HepG2 (cell line): ENCODE data around the gene SPIRE1. TPM values are rescaled to one million over a fixed set of nuclear protein-coding genes. Genes with fewer than 3 reads are reported as not detected.

ENCODE experiments used
- DMAP1 ChIP-seq: IDR thresholded peaks from 2 replicates; pipeline ENCODE4 v1.6.1; 2016
- HOXA3 ChIP-seq: sonication (generic); formaldehyde crosslinking; IDR thresholded peaks from 2 replicates; pipeline ENCODE4 v1.5.0; 2020; ENCODE audit warnings: missing genetic modification reagents
- POLR2AphosphoS5 ChIP-seq: IDR thresholded peaks from 2 replicates; pipeline ENCODE4 v1.6.1; 2012; ENCODE audit warnings: low read depth, low read length
- TOPORS ChIP-seq: sonication (generic); formaldehyde crosslinking; IDR thresholded peaks from 2 replicates; pipeline ENCODE4 v1.8.0; 2023; ENCODE audit warnings: mild to moderate bottlenecking, missing genetic modification reagents
- XRCC5 ChIP-seq: fragments of 200-400 bp; formaldehyde crosslinking; optimal IDR thresholded peaks from 2 replicates; pipeline ENCODE3; 2017; ENCODE audit warnings: mild to moderate bottlenecking, low read length
- ZFYVE20 ChIP-seq: sonication (generic); formaldehyde crosslinking; IDR thresholded peaks from 2 replicates; pipeline ENCODE4 v1.8.0; 2023; ENCODE audit warnings: low read depth, mild to moderate bottlenecking, moderate library complexity, missing genetic modification reagents, borderline replicate concordance
- ZNF3 ChIP-seq: IDR thresholded peaks from 2 replicates; pipeline ENCODE4 v1.7.0; 2017; ENCODE audit warnings: inconsistent platforms
- ZNF350 ChIP-seq: sonication (generic); formaldehyde crosslinking; IDR thresholded peaks from 2 replicates; pipeline ENCODE4 v1.4.0; 2020; ENCODE audit warnings: mild to moderate bottlenecking, low read depth, missing genetic modification reagents, borderline replicate concordance
- polyA plus RNA-seq, 8 experiments: library from polyadenylated mRNA; depleted of rRNA in 3 of 8; stranded (reverse) in 7 of 8; unstranded in 1 of 8; fragments of >200 nt; fragmentation: Illumina TruSeq in 4 of 8; extraction: Trizol in 4 of 8; gene quantifications; 2 replicates each; pipeline versions ENCODE4 v1.2.1 to v1.2.3, GENCODE V29; 2011 to 2016; ENCODE audit warnings: low read depth in 4 of 8, missing spikeins in 1 of 8, mixed read lengths in 1 of 8; ENCODE audit not compliant: insufficient read depth in 1 of 8
- total RNA-seq, 5 experiments: library from RNA; depleted of rRNA; stranded (reverse); fragments of >200 nt; fragmentation: Illumina TruSeq; extraction: Trizol; gene quantifications; 2 replicates each; pipeline ENCODE4 v1.2.3, GENCODE V29; 2016; ENCODE audit warnings: low read depth in 1 of 5
- TF ChIP-seq, protein P1 (sequence below): sonication (generic); formaldehyde crosslinking; IDR thresholded peaks from 2 replicates; pipeline ENCODE4; 2020; ENCODE audit warnings: missing genetic modification reagents, mild to moderate bottlenecking, borderline replicate concordance
- TF ChIP-seq, protein P2 (sequence below): sonication (generic); formaldehyde crosslinking; IDR thresholded peaks from 2 replicates; pipeline ENCODE4 v1.4.0; 2020; ENCODE audit warnings: mild to moderate bottlenecking, missing genetic modification reagents
- TF ChIP-seq, protein P3 (sequence below): sonication (generic); formaldehyde crosslinking; IDR thresholded peaks from 2 replicates; pipeline ENCODE4 v1.4.0; 2020; ENCODE audit warnings: missing genetic modification reagents
- TF ChIP-seq, protein P4 (sequence below): sonication (generic); formaldehyde crosslinking; conservative IDR thresholded peaks from 2 replicates; pipeline ENCODE4 v1.4.0; 2020; ENCODE audit warnings: missing genetic modification reagents
- TF ChIP-seq, protein P5 (sequence below): sonication (generic); formaldehyde crosslinking; IDR thresholded peaks from 2 replicates; pipeline ENCODE4 v1.4.0; 2020; ENCODE audit warnings: mild to moderate bottlenecking, low read depth, missing genetic modification reagents
- TF ChIP-seq, protein P6 (sequence below): sonication (generic); formaldehyde crosslinking; IDR thresholded peaks from 2 replicates; pipeline ENCODE4 v1.4.0; 2020; ENCODE audit warnings: missing genetic modification reagents

SPIRE1 gene
- total and polyA plus RNA-seq, 2 of the 13 experiments (the other 11 are each of a cell fraction or from before 2014, with no cell fraction given) = 9.9 to 21.3 TPM

DNA sequence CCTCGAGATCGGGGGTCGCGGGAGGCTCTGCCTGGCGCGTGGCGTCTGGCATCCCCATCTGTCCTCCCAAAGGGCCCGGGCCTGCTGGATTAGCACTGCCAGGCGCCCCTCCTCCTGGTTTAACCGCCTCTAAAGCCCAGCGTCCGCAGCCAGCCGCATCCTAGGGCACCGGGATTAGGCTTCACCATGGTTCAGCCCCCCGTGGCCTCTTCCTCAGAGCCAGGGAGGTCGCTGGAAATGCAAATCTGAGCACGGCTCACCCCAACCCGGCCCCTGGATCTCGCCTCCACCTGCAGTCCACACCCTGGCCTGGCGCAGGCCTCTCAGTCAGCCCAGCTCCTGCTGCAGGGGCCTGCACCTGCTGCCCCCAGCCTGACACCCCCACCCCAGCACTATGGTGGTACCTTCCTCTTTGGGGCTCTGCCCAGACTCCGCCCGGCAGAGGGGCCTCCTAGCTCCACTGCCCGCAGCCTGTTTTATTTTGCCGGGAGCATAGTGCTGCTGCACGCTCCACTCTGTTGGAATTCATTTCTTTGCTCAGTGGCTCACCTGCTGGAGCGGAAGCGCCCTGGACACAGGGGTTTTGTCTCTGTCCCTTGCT is 237.0 kb downstream of the SPIRE1 start (continued):
- 0 out of 2 replicates have a peak, but pooled peaks have one; percentile 42 for TF ChIP-seq HOXA3 (CRISPR knock-in tag)
- TF ChIP-seq, protein P1, sequence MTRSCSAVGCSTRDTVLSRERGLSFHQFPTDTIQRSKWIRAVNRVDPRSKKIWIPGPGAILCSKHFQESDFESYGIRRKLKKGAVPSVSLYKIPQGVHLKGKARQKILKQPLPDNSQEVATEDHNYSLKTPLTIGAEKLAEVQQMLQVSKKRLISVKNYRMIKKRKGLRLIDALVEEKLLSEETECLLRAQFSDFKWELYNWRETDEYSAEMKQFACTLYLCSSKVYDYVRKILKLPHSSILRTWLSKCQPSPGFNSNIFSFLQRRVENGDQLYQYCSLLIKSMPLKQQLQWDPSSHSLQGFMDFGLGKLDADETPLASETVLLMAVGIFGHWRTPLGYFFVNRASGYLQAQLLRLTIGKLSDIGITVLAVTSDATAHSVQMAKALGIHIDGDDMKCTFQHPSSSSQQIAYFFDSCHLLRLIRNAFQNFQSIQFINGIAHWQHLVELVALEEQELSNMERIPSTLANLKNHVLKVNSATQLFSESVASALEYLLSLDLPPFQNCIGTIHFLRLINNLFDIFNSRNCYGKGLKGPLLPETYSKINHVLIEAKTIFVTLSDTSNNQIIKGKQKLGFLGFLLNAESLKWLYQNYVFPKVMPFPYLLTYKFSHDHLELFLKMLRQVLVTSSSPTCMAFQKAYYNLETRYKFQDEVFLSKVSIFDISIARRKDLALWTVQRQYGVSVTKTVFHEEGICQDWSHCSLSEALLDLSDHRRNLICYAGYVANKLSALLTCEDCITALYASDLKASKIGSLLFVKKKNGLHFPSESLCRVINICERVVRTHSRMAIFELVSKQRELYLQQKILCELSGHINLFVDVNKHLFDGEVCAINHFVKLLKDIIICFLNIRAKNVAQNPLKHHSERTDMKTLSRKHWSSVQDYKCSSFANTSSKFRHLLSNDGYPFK (CRISPR knock-in tag) = peak; percentile 60; the same call in 1 of the 2 replicates
- no peak for TF ChIP-seq ZNF3 (CRISPR knock-in tag)
- TF ChIP-seq, protein P2, sequence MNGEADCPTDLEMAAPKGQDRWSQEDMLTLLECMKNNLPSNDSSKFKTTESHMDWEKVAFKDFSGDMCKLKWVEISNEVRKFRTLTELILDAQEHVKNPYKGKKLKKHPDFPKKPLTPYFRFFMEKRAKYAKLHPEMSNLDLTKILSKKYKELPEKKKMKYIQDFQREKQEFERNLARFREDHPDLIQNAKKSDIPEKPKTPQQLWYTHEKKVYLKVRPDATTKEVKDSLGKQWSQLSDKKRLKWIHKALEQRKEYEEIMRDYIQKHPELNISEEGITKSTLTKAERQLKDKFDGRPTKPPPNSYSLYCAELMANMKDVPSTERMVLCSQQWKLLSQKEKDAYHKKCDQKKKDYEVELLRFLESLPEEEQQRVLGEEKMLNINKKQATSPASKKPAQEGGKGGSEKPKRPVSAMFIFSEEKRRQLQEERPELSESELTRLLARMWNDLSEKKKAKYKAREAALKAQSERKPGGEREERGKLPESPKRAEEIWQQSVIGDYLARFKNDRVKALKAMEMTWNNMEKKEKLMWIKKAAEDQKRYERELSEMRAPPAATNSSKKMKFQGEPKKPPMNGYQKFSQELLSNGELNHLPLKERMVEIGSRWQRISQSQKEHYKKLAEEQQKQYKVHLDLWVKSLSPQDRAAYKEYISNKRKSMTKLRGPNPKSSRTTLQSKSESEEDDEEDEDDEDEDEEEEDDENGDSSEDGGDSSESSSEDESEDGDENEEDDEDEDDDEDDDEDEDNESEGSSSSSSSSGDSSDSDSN (CRISPR knock-in tag) = peak; percentile 81
- no peak for TF ChIP-seq TOPORS (CRISPR knock-in tag)
- TF ChIP-seq, protein P3, sequence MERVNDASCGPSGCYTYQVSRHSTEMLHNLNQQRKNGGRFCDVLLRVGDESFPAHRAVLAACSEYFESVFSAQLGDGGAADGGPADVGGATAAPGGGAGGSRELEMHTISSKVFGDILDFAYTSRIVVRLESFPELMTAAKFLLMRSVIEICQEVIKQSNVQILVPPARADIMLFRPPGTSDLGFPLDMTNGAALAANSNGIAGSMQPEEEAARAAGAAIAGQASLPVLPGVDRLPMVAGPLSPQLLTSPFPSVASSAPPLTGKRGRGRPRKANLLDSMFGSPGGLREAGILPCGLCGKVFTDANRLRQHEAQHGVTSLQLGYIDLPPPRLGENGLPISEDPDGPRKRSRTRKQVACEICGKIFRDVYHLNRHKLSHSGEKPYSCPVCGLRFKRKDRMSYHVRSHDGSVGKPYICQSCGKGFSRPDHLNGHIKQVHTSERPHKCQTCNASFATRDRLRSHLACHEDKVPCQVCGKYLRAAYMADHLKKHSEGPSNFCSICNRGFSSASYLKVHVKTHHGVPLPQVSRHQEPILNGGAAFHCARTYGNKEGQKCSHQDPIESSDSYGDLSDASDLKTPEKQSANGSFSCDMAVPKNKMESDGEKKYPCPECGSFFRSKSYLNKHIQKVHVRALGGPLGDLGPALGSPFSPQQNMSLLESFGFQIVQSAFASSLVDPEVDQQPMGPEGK (CRISPR knock-in tag) = peak; percentile 80
- TF ChIP-seq, protein P4, sequence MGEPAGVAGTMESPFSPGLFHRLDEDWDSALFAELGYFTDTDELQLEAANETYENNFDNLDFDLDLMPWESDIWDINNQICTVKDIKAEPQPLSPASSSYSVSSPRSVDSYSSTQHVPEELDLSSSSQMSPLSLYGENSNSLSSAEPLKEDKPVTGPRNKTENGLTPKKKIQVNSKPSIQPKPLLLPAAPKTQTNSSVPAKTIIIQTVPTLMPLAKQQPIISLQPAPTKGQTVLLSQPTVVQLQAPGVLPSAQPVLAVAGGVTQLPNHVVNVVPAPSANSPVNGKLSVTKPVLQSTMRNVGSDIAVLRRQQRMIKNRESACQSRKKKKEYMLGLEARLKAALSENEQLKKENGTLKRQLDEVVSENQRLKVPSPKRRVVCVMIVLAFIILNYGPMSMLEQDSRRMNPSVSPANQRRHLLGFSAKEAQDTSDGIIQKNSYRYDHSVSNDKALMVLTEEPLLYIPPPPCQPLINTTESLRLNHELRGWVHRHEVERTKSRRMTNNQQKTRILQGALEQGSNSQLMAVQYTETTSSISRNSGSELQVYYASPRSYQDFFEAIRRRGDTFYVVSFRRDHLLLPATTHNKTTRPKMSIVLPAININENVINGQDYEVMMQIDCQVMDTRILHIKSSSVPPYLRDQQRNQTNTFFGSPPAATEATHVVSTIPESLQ = 0 out of 2 replicates have a peak, but pooled peaks have one; percentile 39
- peak; percentile 64 for TF ChIP-seq ZNF350 (CRISPR knock-in tag)
- TF ChIP-seq ZFYVE20 (CRISPR knock-in tag) = no peak
- TF ChIP-seq DMAP1 (CRISPR knock-in tag) = peak; percentile 42; the same call in 1 of the 2 replicates
- TF ChIP-seq, protein P5, sequence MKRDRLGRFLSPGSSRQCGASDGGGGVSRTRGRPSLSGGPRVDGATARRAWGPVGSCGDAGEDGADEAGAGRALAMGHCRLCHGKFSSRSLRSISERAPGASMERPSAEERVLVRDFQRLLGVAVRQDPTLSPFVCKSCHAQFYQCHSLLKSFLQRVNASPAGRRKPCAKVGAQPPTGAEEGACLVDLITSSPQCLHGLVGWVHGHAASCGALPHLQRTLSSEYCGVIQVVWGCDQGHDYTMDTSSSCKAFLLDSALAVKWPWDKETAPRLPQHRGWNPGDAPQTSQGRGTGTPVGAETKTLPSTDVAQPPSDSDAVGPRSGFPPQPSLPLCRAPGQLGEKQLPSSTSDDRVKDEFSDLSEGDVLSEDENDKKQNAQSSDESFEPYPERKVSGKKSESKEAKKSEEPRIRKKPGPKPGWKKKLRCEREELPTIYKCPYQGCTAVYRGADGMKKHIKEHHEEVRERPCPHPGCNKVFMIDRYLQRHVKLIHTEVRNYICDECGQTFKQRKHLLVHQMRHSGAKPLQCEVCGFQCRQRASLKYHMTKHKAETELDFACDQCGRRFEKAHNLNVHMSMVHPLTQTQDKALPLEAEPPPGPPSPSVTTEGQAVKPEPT (CRISPR knock-in tag) = no peak
- peak; percentile 74 for TF ChIP-seq XRCC5
- TF ChIP-seq, protein P6, sequence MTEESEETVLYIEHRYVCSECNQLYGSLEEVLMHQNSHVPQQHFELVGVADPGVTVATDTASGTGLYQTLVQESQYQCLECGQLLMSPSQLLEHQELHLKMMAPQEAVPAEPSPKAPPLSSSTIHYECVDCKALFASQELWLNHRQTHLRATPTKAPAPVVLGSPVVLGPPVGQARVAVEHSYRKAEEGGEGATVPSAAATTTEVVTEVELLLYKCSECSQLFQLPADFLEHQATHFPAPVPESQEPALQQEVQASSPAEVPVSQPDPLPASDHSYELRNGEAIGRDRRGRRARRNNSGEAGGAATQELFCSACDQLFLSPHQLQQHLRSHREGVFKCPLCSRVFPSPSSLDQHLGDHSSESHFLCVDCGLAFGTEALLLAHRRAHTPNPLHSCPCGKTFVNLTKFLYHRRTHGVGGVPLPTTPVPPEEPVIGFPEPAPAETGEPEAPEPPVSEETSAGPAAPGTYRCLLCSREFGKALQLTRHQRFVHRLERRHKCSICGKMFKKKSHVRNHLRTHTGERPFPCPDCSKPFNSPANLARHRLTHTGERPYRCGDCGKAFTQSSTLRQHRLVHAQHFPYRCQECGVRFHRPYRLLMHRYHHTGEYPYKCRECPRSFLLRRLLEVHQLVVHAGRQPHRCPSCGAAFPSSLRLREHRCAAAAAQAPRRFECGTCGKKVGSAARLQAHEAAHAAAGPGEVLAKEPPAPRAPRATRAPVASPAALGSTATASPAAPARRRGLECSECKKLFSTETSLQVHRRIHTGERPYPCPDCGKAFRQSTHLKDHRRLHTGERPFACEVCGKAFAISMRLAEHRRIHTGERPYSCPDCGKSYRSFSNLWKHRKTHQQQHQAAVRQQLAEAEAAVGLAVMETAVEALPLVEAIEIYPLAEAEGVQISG (CRISPR knock-in tag) = peak; percentile 69
- peak; percentile 70 for TF ChIP-seq POLR2AphosphoS5
